Measurements from ENCODE around the gene CS.

CS gene

GRCh38 chr12:56242986-56243385, 57.1 kb downstream of the CS start:
- no peak for DNase-seq

GRCh38 chr12:56241424-56242303, 58.5 kb downstream of the CS start:
- no peak for DNase-seq

- no peak for DNase-seq
Measured at GRCh38 chr12:56237552-56237951, 62.6 kb downstream of the CS start.

GRCh38 chr12:56236985-56237384, 63.1 kb downstream of the CS start:
- DNase-seq = no peak

DNA sequence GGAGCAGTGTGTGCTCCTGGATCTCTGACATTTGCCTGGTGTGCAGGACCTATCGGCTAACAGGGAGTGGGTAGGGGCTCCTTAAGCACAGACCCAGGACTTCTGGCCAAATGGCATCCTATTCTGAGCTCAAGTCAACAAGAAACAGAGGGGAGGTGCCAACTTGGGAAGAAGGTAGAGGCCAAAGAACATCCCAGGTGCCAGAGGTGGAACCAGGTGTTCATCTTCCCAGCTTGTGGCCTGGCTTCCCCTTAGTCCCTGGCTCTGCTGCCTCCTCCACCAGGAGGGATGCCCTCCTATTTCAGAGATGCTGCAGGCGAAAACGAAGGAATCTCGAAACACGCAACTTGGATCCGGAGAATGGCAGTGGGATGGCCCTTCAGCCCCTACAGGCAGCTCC, 64.0 kb downstream of the CS start:
- DNase-seq = no peak

- DNase-seq = no peak
Measured at GRCh38 chr12:56234746-56235436, 65.2 kb downstream of the CS start.

- no peak for DNase-seq
Measured at GRCh38 chr12:56231184-56231582, 68.9 kb downstream of the CS start.

- no peak for DNase-seq
Measured at GRCh38 chr12:56230432-56231183, 69.5 kb downstream of the CS start.

DNA sequence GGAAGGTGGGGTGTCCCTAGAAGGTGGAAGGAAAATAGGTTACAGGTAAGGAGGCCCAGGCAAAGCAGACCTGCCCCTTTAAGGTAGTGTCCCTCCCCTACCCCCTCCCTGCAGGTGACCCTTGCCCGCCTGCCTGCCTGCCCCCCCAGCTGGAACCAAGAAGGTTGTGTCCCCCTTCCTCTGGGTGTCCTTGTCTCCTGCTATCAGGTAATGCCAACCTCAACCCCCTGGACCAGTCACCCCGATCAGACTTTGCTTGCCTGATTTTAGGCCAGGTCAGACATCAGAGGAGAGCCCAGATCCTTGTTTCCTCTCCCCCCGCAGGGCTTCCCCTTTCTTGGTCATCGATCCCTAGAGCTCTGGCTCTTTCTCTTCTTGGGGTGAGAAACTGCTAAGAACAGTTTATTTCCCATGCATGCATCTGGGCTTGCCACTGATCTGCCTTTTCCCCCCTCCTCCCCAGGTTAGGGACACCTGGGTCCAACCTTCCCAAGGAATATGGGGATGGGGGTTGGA, 70.2 kb downstream of the CS start, which contains the start of gene SLC39A5:
SLC39A5 (plus strand) TSS at position 136 of the 516 bp plus-strand sequence. CDS start 1,224 bp downstream, outside the sequence.
- no peak for DNase-seq

- DNase-seq = no peak
Measured at GRCh38 chr12:56229082-56229481, 71.0 kb downstream of the CS start.

DNA sequence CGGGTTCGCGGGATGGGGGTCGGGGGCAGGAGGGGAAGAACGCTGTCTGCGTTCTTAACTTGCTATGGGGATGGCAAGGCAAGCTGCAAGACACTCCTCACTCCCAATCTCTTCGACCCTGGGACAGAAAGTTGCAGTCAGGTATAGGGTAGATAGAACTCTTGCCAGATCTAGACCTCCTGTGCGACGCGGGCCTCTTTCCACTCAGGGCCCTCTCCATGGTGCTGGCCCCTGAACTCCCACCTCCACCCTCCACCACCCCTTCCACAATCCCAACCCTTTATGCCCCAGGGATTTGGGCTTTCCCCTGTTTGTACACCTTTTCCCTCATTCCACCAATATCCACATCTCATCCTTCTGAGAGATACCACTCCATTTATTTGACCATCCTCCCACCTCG, 75.2 kb downstream of the CS start:
- DNase-seq = no peak

DNA sequence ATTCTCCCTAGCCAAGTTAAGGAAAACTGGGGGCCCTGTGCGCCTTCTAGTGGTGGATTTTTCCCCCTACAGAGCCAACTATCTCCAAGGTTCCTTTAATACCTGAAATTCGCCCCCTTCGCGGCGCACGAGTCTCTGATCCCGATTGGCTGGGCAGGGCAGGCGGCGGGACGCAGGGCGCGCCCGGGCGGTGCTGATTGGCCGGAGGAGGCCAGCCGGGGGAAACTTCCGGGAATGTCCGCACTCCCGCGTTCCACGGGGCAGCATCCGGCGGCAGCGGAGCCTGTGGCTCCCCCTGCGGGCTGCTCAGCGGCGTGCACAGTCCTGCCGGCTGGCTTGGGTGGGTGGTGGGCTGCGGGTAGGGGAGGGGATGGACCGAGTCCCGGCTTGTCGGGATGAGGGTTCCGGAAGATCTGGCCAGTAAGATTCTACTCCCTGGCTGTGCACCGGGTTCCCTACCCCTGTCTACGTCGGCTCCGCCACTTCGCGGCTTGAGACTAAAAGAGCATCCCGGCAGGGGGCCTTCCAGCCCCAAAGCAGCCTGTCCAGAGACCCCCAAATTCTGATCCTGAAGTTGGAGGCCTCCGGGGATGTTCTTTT, 75.9 kb downstream of the CS start, which contains the start of gene NABP2:
NABP2 (plus strand) TSS at position 241 of the 600 bp plus-strand sequence. CDS start 515 bp downstream, outside the sequence.
- DNase-seq = peak; percentile 93

- no peak for DNase-seq
Measured at GRCh38 chr12:56223571-56224101, 76.5 kb downstream of the CS start.

DNA sequence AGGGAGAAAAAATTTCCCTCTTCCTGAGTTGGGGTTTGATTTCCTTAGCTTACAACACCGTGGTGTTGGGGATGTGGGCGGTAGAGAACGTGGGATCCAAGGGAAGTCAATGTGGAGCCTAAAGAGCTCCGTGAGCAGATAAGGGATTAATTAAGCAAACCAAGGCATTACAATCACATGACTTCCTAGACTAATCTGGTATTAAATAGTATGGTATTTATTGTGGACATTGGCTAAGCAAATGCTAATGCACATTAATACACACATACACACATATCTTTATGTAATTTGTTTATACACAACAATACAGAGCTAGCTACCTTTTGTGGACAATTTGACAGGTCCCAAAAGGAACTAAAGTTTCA, 77.6 kb downstream of the CS start:
- no peak for DNase-seq

- DNase-seq = peak; percentile 91
Measured at GRCh38 chr12:56221757-56222530, 78.2 kb downstream of the CS start, which contains the start of gene RNF41. TSS of gene RNF41 (minus strand) at chr12:56221922. CDS start at chr12:56214047, 7,875 bp downstream.

All from stimulated activated CD4-positive, alpha-beta T cell treated with anti-CD3 and anti-CD28 coated beads, Interleukin-4, amount 100 ng/mL, for 1 hour (primary cell).